ENCODE measurements around the gene RNF157. TPM values are rescaled to one million over a fixed set of nuclear protein-coding genes. Genes with fewer than 3 reads are reported as not detected.
"Not testable (repeated sequence)": the region's sequence is repeated elsewhere in the genome, so short reads cannot be mapped to it uniquely, and the experiment has no call there.

Gene RNF157
- polyA plus RNA-seq, 2 of the 4 experiments (the other 2 are of a cell fraction): 7.2 to 8.5 TPM

- Histone ChIP-seq H3K9me3 (no peaks in the 10 kb centered on the region), H3K4me3 (no peak overlapping the region), H3K4me1 (peaks cover 21% of the 10 kb centered on the region), H3K27ac (no peak overlapping the region; a peak in 1 of 6 replicates), H3K4me2 (no peak overlapping the region)
- ATAC-seq (no peak), FAIRE-seq (no peak), DNase-seq (ENCODE audit: low read depth in 1 of 2, low spot score in 1 of 2) (no peak)
- 72% methylated on average over 5 of the region's 5 CpGs for WGBS (ENCODE audit: missing lambda C conversion rate)
- ChIA-PET POLR2A (interaction anchor here (1.5 kb wide), 1 partner anchor 10 kb away, joined by 7 read pairs; no protein-coding TSS in a partner anchor), CTCF (interaction anchor here (0.6 to 14.6 kb wide), 7 partner anchors 13 to 240 kb away, joined by 3 to 164 read pairs (median 5); no protein-coding TSS in a partner anchor)
- TF ChIP-seq TFCP2L1 (CRISPR knock-in tag; IDR thresholded peaks at IDR 0.05) (no peak), MAX (IDR thresholded peaks at IDR 0.05) (no peak), HOXA7 (CRISPR knock-in tag; IDR thresholded peaks at IDR 0.05) (no peak), ESRRA (IDR thresholded peaks at IDR 0.05; ENCODE audit: borderline replicate concordance, low read length) (no peak), CEBPB (IDR thresholded peaks at IDR 0.05) (no peak), USF2 (IDR thresholded peaks at IDR 0.05) (no peak)
These were observed 14.0 kb upstream of the RNF157 start for GRCh38 chr17:76254275-76254674.

- H3K27ac ChIP-seq: no peak overlapping the region; a peak in 1 of 6 replicates
- ChIA-PET POLR2A (interaction anchor here (1.5 kb wide), 1 partner anchor 11 kb away, joined by 7 read pairs; no protein-coding TSS in a partner anchor), CTCF (interaction anchor here (1.6 to 14.6 kb wide), 3 partner anchors 14 to 239 kb away, joined by 3 to 164 read pairs (median 10); no protein-coding TSS in a partner anchor)
- H3K4me3 ChIP-seq: no peak overlapping the region
- 90% methylated on average over 7 of the region's 7 CpGs for WGBS (ENCODE audit: missing lambda C conversion rate)
- H3K4me1 ChIP-seq: peaks cover 21% of the 10 kb centered on the region
- no peak overlapping the region for H3K4me2 ChIP-seq
- FAIRE-seq (no peak), ATAC-seq (no peak), DNase-seq (ENCODE audit: low read depth in 1 of 2, low spot score in 1 of 2) (no peak)
- TF ChIP-seq EHMT2 (IDR thresholded peaks at IDR 0.05; ENCODE audit: low read depth) (no peak), MAZ (IDR thresholded peaks at IDR 0.05; ENCODE audit: borderline replicate concordance, low read depth, low read length) (no peak), BHLHE40 (IDR thresholded peaks at IDR 0.05; ENCODE audit: low read depth, low read length) (no peak), EHF (CRISPR knock-in tag; IDR thresholded peaks at IDR 0.05) (no peak), ZC3H11A (IDR thresholded peaks at IDR 0.05) (no peak), RFX5 (IDR thresholded peaks at IDR 0.05) (no peak), E2F6 (IDR thresholded peaks at IDR 0.05; ENCODE audit: borderline replicate concordance, low read depth) (no peak), ZNF302 (CRISPR knock-in tag; IDR thresholded peaks at IDR 0.05) (no peak), KDM5A (IDR thresholded peaks at IDR 0.05) (no peak)
- no peaks in the 10 kb centered on the region for H3K9me3 ChIP-seq
These were observed 13.5 kb upstream of the RNF157 start for GRCh38 chr17:76253841-76254240.

- not testable (repeated sequence) for H3K9me3 ChIP-seq; H3K4me3 ChIP-seq; FAIRE-seq; ATAC-seq; DNase-seq (ENCODE audit: low read depth in 1 of 2, low spot score in 1 of 2)
- WGBS (ENCODE audit: missing lambda C conversion rate): 94% methylated on average over 23 of the region's 23 CpGs
- peaks cover 21% of the 10 kb centered on the region for H3K4me1 ChIP-seq
- POLR2A ChIA-PET: interaction anchor here (1.5 kb wide), 1 partner anchor 12 kb away, joined by 17 read pairs; the partner anchor contains the start of gene UBALD2
- H3K4me2 ChIP-seq: peak overlapping the region; percentile 50; the same call in 1 of the 3 replicates
- peak overlapping the region; percentile 60 to 70; a peak in 3 of 6 replicates for H3K27ac ChIP-seq
- CTCF ChIA-PET: interaction anchor here (1.6 to 14.6 kb wide), 3 partner anchors 14 to 239 kb away, joined by 3 to 164 read pairs (median 10); no protein-coding TSS in a partner anchor
These were observed 12.9 kb upstream of the RNF157 start for GRCh38 chr17:76252967-76253766.
